ENCODE measurements around the gene PANX3.

PANX3 gene

GRCh38 chr11:124639186-124639585 is 28.0 kb downstream of the PANX3 start:
- Histone ChIP-seq H3K27ac (ENCODE audit: low read depth, low read length) (no peak overlapping the region), H3K4me1 (ENCODE audit: control insufficient read depth, insufficient read depth, low read length) (peaks cover 3% of the 10 kb centered on the region; the same call in 1 of the 2 replicates), H3K36me3 (ENCODE audit: control insufficient read depth, insufficient read depth, low read length) (peaks cover 35% of the 10 kb centered on the region), H3K9ac (ENCODE audit: low read length) (no peak overlapping the region), H3K27me3 (ENCODE audit: control insufficient read depth, insufficient read depth, low read length) (no peaks in the 10 kb centered on the region), H3K9me3 (ENCODE audit: control insufficient read depth, insufficient read depth, low read depth, low read length) (peaks cover 9% of the 10 kb centered on the region; the same call in 1 of the 2 replicates), H3K4me3 (ENCODE audit: low read depth, low read length) (no peak overlapping the region)

DNA sequence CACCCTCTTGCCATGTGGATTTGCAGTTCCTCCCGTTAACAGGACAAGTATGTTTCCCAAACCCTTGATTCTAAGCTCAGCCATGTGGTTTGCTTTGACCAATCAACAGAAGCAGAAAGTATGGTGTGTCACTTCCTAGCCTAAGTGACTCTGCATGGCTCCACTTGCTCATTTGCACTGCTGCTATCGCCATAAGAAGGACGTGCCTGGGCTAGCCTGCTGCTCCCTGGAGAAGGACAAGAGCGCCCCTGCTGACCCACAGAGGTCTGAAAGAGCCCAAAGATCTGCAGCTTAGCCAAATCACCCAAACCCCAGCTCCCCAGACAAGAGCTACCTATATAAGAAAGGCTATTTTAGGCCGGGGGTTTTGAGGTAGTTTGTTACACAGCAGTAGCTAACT is 29.4 kb downstream of the PANX3 start:
- no peaks in the 10 kb centered on the region for H3K27me3 ChIP-seq (ENCODE audit: control insufficient read depth, insufficient read depth, low read length)
- H3K9ac ChIP-seq (ENCODE audit: low read length) = no peak overlapping the region
- H3K9me3 ChIP-seq (ENCODE audit: control insufficient read depth, insufficient read depth, low read depth, low read length) = peaks cover 9% of the 10 kb centered on the region; the same call in 1 of the 2 replicates
- H3K4me3 ChIP-seq (ENCODE audit: low read depth, low read length) = no peak overlapping the region
- peaks cover 8% of the 10 kb centered on the region for H3K4me1 ChIP-seq (ENCODE audit: control insufficient read depth, insufficient read depth, low read length)
- peaks cover 26% of the 10 kb centered on the region; the same call in 1 of the 2 replicates for H3K36me3 ChIP-seq (ENCODE audit: control insufficient read depth, insufficient read depth, low read length)
- no peak overlapping the region for H3K27ac ChIP-seq (ENCODE audit: low read depth, low read length)

DNA sequence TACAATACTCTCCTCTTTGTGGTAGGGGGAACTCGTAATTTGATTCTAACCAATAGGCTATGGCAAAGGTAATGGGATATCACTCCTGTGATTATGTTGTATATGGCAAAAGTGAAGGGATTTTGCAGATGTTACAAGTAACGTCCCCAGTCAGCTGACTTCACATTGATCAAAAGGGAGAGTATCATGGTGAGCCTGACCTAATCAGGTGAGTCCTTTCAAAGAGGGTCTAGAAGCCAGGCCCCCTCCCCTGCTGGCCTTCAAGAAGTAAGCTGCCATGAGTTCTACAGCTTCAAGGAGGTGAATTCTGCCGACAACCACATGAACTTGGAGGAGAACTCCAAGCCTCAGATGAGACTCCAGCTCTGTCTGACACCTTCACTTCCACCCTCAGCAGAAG is 31.4 kb downstream of the PANX3 start:
- Histone ChIP-seq H3K27me3 (ENCODE audit: control insufficient read depth, insufficient read depth, low read length) (no peaks in the 10 kb centered on the region), H3K4me3 (ENCODE audit: low read depth, low read length) (no peak overlapping the region), H3K9ac (ENCODE audit: low read length) (no peak overlapping the region), H3K9me3 (ENCODE audit: control insufficient read depth, insufficient read depth, low read depth, low read length) (peaks cover 9% of the 10 kb centered on the region; the same call in 1 of the 2 replicates), H3K4me1 (ENCODE audit: control insufficient read depth, insufficient read depth, low read length) (peaks cover 8% of the 10 kb centered on the region), H3K36me3 (ENCODE audit: control insufficient read depth, insufficient read depth, low read length) (peaks cover 8% of the 10 kb centered on the region; the same call in 1 of the 2 replicates), H3K27ac (ENCODE audit: low read depth, low read length) (no peak overlapping the region)

- H3K27me3 ChIP-seq (ENCODE audit: control insufficient read depth, insufficient read depth, low read length) = no peaks in the 10 kb centered on the region
- peaks cover 9% of the 10 kb centered on the region; the same call in 1 of the 2 replicates for H3K9me3 ChIP-seq (ENCODE audit: control insufficient read depth, insufficient read depth, low read depth, low read length)
- no peak overlapping the region for H3K27ac ChIP-seq (ENCODE audit: low read depth, low read length)
- peaks cover 8% of the 10 kb centered on the region for H3K4me1 ChIP-seq (ENCODE audit: control insufficient read depth, insufficient read depth, low read length)
- H3K36me3 ChIP-seq (ENCODE audit: control insufficient read depth, insufficient read depth, low read length) = 0 out of 2 replicates have a peak, but pooled peaks cover 4% of the 10 kb centered on the region
- H3K4me3 ChIP-seq (ENCODE audit: low read depth, low read length) = no peak overlapping the region
- H3K9ac ChIP-seq (ENCODE audit: low read length) = no peak overlapping the region
Measured at GRCh38 chr11:124643042-124643604, 31.9 kb downstream of the PANX3 start.

- Histone ChIP-seq H3K27me3 (ENCODE audit: control insufficient read depth, insufficient read depth, low read length) (no peaks in the 10 kb centered on the region), H3K27ac (ENCODE audit: low read depth, low read length) (no peak overlapping the region), H3K9ac (ENCODE audit: low read length) (no peak overlapping the region), H3K4me1 (ENCODE audit: control insufficient read depth, insufficient read depth, low read length) (peaks cover 8% of the 10 kb centered on the region; the same call in 1 of the 2 replicates), H3K36me3 (ENCODE audit: control insufficient read depth, insufficient read depth, low read length) (0 out of 2 replicates have a peak, but pooled peaks cover 4% of the 10 kb centered on the region), H3K4me3 (ENCODE audit: low read depth, low read length) (no peak overlapping the region), H3K9me3 (ENCODE audit: control insufficient read depth, insufficient read depth, low read depth, low read length) (peaks cover 9% of the 10 kb centered on the region; the same call in 1 of the 2 replicates)
Measured at GRCh38 chr11:124643605-124644425, 32.6 kb downstream of the PANX3 start.

DNA sequence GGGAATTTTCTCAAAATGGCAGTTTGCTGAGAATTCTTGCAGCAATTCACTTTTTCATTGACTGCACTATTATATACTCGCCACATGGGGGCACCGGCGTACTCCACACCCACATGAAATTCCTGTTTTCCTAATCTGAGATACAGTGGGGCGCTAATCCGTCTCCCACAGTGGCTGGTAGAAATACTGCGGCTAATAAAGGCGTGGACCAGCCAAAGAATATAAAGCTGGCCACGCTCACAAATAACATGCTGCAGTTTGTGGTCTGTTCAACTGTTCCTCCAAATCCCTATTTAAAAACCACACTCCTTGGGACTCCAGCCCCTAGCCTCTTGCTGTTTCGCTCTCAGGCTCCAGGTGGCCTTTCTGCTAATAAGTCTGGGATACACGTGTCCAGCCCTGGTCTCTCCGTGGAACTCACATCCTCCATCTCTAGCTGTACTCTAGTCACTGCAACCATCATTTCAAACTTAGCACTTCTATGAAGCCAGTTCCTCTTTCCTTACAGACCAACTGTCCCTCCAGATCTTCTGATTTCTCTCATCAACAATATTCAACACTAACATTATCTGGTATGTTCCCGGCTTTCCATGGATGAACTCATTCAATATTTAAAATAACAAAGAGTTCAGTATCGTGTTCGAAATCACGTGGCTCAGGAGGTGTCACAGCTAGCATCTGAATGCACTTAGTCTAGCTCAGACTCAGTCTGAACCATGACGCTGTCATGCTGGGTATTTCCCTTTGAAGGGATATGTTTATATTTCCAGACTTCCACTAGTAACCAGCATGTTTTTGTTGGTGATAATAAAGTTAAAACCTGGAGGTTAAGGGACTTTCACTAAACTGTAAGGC is 33.4 kb downstream of the PANX3 start:
- Histone ChIP-seq H3K36me3 (ENCODE audit: control insufficient read depth, insufficient read depth, low read length) (no peaks in the 10 kb centered on the region), H3K9ac (ENCODE audit: low read length) (no peak overlapping the region), H3K27me3 (ENCODE audit: control insufficient read depth, insufficient read depth, low read length) (no peaks in the 10 kb centered on the region), H3K4me3 (ENCODE audit: low read depth, low read length) (peak overlapping the region; percentile 40), H3K9me3 (ENCODE audit: control insufficient read depth, insufficient read depth, low read depth, low read length) (peaks cover 9% of the 10 kb centered on the region; the same call in 1 of the 2 replicates), H3K27ac (ENCODE audit: low read depth, low read length) (no peak overlapping the region), H3K4me1 (ENCODE audit: control insufficient read depth, insufficient read depth, low read length) (peaks cover 8% of the 10 kb centered on the region; the same call in 1 of the 2 replicates)

DNA sequence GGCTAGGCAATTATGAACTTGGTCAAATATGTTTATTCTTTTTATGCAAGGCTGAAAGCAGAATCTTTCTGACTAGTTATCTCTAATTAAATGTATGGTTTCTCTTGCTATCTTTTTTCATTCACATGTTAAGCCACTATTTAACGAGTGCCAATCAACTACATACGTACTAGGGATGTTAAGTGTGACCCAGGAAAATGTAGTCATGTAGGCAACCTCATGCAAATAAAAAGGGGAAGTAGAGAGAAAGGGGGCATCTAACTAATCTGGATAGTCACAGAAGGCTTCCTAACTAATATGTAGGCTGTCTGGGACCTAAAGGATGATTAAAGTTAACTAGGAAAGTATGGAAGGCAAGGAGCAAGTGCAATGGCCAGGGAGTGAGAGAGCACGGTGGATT is 34.9 kb downstream of the PANX3 start:
- no peaks in the 10 kb centered on the region for H3K27me3 ChIP-seq (ENCODE audit: control insufficient read depth, insufficient read depth, low read length)
- H3K36me3 ChIP-seq (ENCODE audit: control insufficient read depth, insufficient read depth, low read length) = no peaks in the 10 kb centered on the region
- H3K9me3 ChIP-seq (ENCODE audit: control insufficient read depth, insufficient read depth, low read depth, low read length) = peaks cover under 1% of the 10 kb centered on the region; the same call in 1 of the 2 replicates
- H3K9ac ChIP-seq (ENCODE audit: low read length) = no peak overlapping the region
- no peak overlapping the region for H3K27ac ChIP-seq (ENCODE audit: low read depth, low read length)
- H3K4me1 ChIP-seq (ENCODE audit: control insufficient read depth, insufficient read depth, low read length) = peaks cover 8% of the 10 kb centered on the region; the same call in 1 of the 2 replicates
- no peak overlapping the region for H3K4me3 ChIP-seq (ENCODE audit: low read depth, low read length)

GRCh38 chr11:124648610-124649009 is 37.4 kb downstream of the PANX3 start:
- no peaks in the 10 kb centered on the region for H3K36me3 ChIP-seq (ENCODE audit: control insufficient read depth, insufficient read depth, low read length)

GRCh38 chr11:124656774-124657630 is 45.8 kb downstream of the PANX3 start:
- H3K36me3 ChIP-seq (ENCODE audit: control insufficient read depth, insufficient read depth, low read length) = no peaks in the 10 kb centered on the region
- H3K9me3 ChIP-seq (ENCODE audit: control insufficient read depth, insufficient read depth, low read depth, low read length) = no peaks in the 10 kb centered on the region
- H3K4me3 ChIP-seq (ENCODE audit: low read depth, low read length) = no peak overlapping the region
- no peak overlapping the region for H3K27ac ChIP-seq (ENCODE audit: low read depth, low read length)
- H3K9ac ChIP-seq (ENCODE audit: low read length) = no peak overlapping the region
- H3K4me1 ChIP-seq (ENCODE audit: control insufficient read depth, insufficient read depth, low read length) = peaks cover 11% of the 10 kb centered on the region
- H3K27me3 ChIP-seq (ENCODE audit: control insufficient read depth, insufficient read depth, low read length) = no peaks in the 10 kb centered on the region

More at GRCh38 chr11:124648610-124649009, 37.4 kb downstream of the PANX3 start:
- Histone ChIP-seq H3K9ac (ENCODE audit: low read length) (no peak overlapping the region), H3K4me3 (ENCODE audit: low read depth, low read length) (no peak overlapping the region), H3K27me3 (ENCODE audit: control insufficient read depth, insufficient read depth, low read length) (no peaks in the 10 kb centered on the region), H3K4me1 (ENCODE audit: control insufficient read depth, insufficient read depth, low read length) (peaks cover 8% of the 10 kb centered on the region; the same call in 1 of the 2 replicates), H3K9me3 (ENCODE audit: control insufficient read depth, insufficient read depth, low read depth, low read length) (no peaks in the 10 kb centered on the region), H3K27ac (ENCODE audit: low read depth, low read length) (no peak overlapping the region)

- Histone ChIP-seq H3K36me3 (ENCODE audit: control insufficient read depth, insufficient read depth, low read length) (no peaks in the 10 kb centered on the region), H3K27me3 (ENCODE audit: control insufficient read depth, insufficient read depth, low read length) (no peaks in the 10 kb centered on the region), H3K9me3 (ENCODE audit: control insufficient read depth, insufficient read depth, low read depth, low read length) (no peaks in the 10 kb centered on the region), H3K27ac (ENCODE audit: low read depth, low read length) (no peak overlapping the region), H3K9ac (ENCODE audit: low read length) (no peak overlapping the region), H3K4me1 (ENCODE audit: control insufficient read depth, insufficient read depth, low read length) (peaks cover 11% of the 10 kb centered on the region), H3K4me3 (ENCODE audit: low read depth, low read length) (no peak overlapping the region)
Measured at GRCh38 chr11:124657904-124658303, 46.7 kb downstream of the PANX3 start.

Data from HUES6 (cell line).